ENCODE results near the gene HCRTR1.

HCRTR1 gene

GRCh38 chr1:31617218-31617915 lies at the start of gene HCRTR1:
Gene HCRTR1, plus strand, starts transcription at chr1:31617689. Its CDS starts 1,504 bp downstream, at chr1:31619193.
- DNase-seq: no peak

GRCh38 chr1:31567956-31568570 lies 49.4 kb upstream of the HCRTR1 start:
- DNase-seq: no peak

- DNase-seq: no peak
Measured at GRCh38 chr1:31568895-31569595, 48.4 kb upstream of the HCRTR1 start.

GRCh38 chr1:31569596-31570173 lies 47.8 kb upstream of the HCRTR1 start:
- DNase-seq: no peak

GRCh38 chr1:31570228-31570627 lies 47.3 kb upstream of the HCRTR1 start:
- no peak for DNase-seq

- no peak for DNase-seq
Measured at GRCh38 chr1:31570906-31571305, 46.6 kb upstream of the HCRTR1 start.

GRCh38 chr1:31571340-31572295 lies 45.9 kb upstream of the HCRTR1 start:
- no peak for DNase-seq

- no peak for DNase-seq
Measured at GRCh38 chr1:31572323-31573104, 45.0 kb upstream of the HCRTR1 start.

- DNase-seq: no peak
Measured at GRCh38 chr1:31573261-31573660, 44.2 kb upstream of the HCRTR1 start.

GRCh38 chr1:31574749-31575368 lies 42.6 kb upstream of the HCRTR1 start:
- DNase-seq: no peak

GRCh38 chr1:31575369-31576140 lies 41.9 kb upstream of the HCRTR1 start:
- DNase-seq: no peak

GRCh38 chr1:31576201-31576669 lies 41.3 kb upstream of the HCRTR1 start, which contains the start of gene TINAGL1:
Gene TINAGL1, plus strand, starts transcription at chr1:31576515. Its CDS starts 634 bp downstream, at chr1:31577149.
- DNase-seq: no peak

GRCh38 chr1:31576743-31577455 lies 40.6 kb upstream of the HCRTR1 start:
- DNase-seq: no peak

GRCh38 chr1:31577515-31578192 lies 39.8 kb upstream of the HCRTR1 start:
- DNase-seq: no peak

GRCh38 chr1:31579374-31579773 lies 38.1 kb upstream of the HCRTR1 start:
- no peak for DNase-seq

GRCh38 chr1:31580513-31580870 lies 37.0 kb upstream of the HCRTR1 start:
- DNase-seq: no peak

GRCh38 chr1:31580891-31581603 lies 36.4 kb upstream of the HCRTR1 start:
- DNase-seq: no peak

All from CD4-positive, alpha-beta T cell treated with Interleukin-21 for 1 hour (primary cell).